DOHH2 (cell line): ENCODE results near the gene NYNRIN.

Experiments
- EZH2phosphoT487 ChIP-seq: fragments of 200-600 bp; sonication (generic); IDR thresholded peaks from 2 replicates; pipeline ENCODE4 v1.6.1; 2017; ENCODE audit warnings: borderline replicate concordance, mild to moderate bottlenecking, antibody characterized with exemption, low read length, moderate library complexity, mixed read lengths
- TF ChIP-seq, protein P1 (sequence below): fragments of 200-600 bp; sonication (generic); IDR thresholded peaks from one replicate; pipeline ENCODE4 v1.5.1; 2014; ENCODE audit warnings: antibody characterized with exemption, mild to moderate bottlenecking, low read depth, low read length; ENCODE audit not compliant: poor library complexity, severe bottlenecking

GRCh38 chr14:24430143-24430681, 31.4 kb downstream of the NYNRIN start:
- TF ChIP-seq, protein P1, sequence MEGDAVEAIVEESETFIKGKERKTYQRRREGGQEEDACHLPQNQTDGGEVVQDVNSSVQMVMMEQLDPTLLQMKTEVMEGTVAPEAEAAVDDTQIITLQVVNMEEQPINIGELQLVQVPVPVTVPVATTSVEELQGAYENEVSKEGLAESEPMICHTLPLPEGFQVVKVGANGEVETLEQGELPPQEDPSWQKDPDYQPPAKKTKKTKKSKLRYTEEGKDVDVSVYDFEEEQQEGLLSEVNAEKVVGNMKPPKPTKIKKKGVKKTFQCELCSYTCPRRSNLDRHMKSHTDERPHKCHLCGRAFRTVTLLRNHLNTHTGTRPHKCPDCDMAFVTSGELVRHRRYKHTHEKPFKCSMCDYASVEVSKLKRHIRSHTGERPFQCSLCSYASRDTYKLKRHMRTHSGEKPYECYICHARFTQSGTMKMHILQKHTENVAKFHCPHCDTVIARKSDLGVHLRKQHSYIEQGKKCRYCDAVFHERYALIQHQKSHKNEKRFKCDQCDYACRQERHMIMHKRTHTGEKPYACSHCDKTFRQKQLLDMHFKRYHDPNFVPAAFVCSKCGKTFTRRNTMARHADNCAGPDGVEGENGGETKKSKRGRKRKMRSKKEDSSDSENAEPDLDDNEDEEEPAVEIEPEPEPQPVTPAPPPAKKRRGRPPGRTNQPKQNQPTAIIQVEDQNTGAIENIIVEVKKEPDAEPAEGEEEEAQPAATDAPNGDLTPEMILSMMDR: no peak
- no peak for TF ChIP-seq EZH2phosphoT487
